Spleen (tissue), 11 donors: ENCODE measurements around the gene IZUMO4. TPM values are rescaled to one million over a fixed set of nuclear protein-coding genes. Genes with fewer than 3 reads are reported as not detected.

Experiments
- DNase-seq: peaks from one replicate; pipeline ENCODE4 v3.0.0-alpha.2; 2020
- H3K27ac ChIP-seq, 8 donors: fragments of 200-600 bp; sonication (generic) in 7 of 8; 1 replicate in 4 of 8; 2 replicates in 4 of 8; pipeline versions ENCODE4 v1.5.0 to v1.8.0; 2016 to 2021; ENCODE audit warnings: inconsistent platforms in 4 of 8, mild to moderate bottlenecking in 4 of 8, moderate library complexity in 1 of 8
- H3K27me3 ChIP-seq, 7 donors: fragments of 200-600 bp; sonication (generic) in 6 of 7; replicated peaks in 1 of 7; 1 replicate in 4 of 7; 2 replicates in 3 of 7; pipeline versions ENCODE4 v1.5.0 to v1.8.0; 2016 to 2021; ENCODE audit warnings: inconsistent platforms in 3 of 7, mild to moderate bottlenecking in 1 of 7
- H3K36me3 ChIP-seq, 6 donors: fragments of 200-600 bp; sonication (generic) in 5 of 6; 1 replicate in 4 of 6; 2 replicates in 2 of 6; pipeline versions ENCODE4 v1.5.0 to v1.8.0; 2016 to 2021; ENCODE audit warnings: inconsistent platforms in 2 of 6
- H3K4me1 ChIP-seq, 6 donors: fragments of 200-600 bp; sonication (generic) in 5 of 6; 1 replicate in 3 of 6; 2 replicates in 3 of 6; pipeline versions ENCODE4 v1.5.0 to v1.8.0; 2016 to 2021; ENCODE audit warnings: inconsistent platforms in 3 of 6
- H3K4me3 ChIP-seq, 8 donors: fragments of 200-600 bp; sonication (generic) in 7 of 8; 1 replicate in 4 of 8; 2 replicates in 4 of 8; pipeline versions ENCODE4 v1.5.0 to v1.8.0; 2016 to 2021; ENCODE audit warnings: inconsistent platforms in 4 of 8, mild to moderate bottlenecking in 4 of 8, moderate library complexity in 2 of 8
- H3K9me3 ChIP-seq, 8 donors: fragments of 200-600 bp; sonication (generic) in 7 of 8; 1 replicate in 4 of 8; 2 replicates in 4 of 8; pipeline versions ENCODE4 v1.5.0 to v1.8.0; 2016 to 2021; ENCODE audit warnings: inconsistent platforms in 4 of 8
- POLR2A ChIP-seq, 3 donors: fragments of 450-650 bp; IDR thresholded peaks; one replicate each; pipeline ENCODE4 v1.5.1; 2017; ENCODE audit warnings: antibody characterized with exemption in 3 of 3, mild to moderate bottlenecking in 1 of 3
- POLR2AphosphoS5 ChIP-seq, 3 donors: sonication (generic); formaldehyde crosslinking; IDR thresholded peaks; one replicate each; pipeline ENCODE4 v1.5.1; 2017; ENCODE audit warnings: antibody characterized with exemption in 3 of 3
- WGBS, 5 donors: extraction: QIAGEN DNeasy Blood & Tissue Kit in 3 of 5; methylation state at CpG; one replicate each; pipeline versions ENCODE4 v1.1.5 to v1.1.7; 2013 to 2018; 5-methylcytosine and 5-hydroxymethylcytosine counted together
- intact Hi-C: fragments of 100-400 bp; cut with DNase I; formaldehyde crosslinking; loops from one replicate; pipeline ENCODE4 v1.15.0; 2023; ENCODE audit warnings: low total_unique reads
- polyA plus RNA-seq, 3 donors: library from polyadenylated mRNA; stranded (reverse); fragments of 200-250 nt; gene quantifications; one replicate each; pipeline ENCODE4 v1.2.1, GENCODE V29; 2013
- total RNA-seq, 7 donors: library from RNA; depleted of rRNA in 3 of 7; stranded (reverse); fragments of >200 nt in 3 of 7; fragmentation: NEBNext Ultra II Directional in 4 of 7; extraction: Animal tissue kit (Norgen Biotek cat#: 25700) in 4 of 7; gene quantifications; one replicate each; pipeline versions ENCODE4 v1.1.0 to v1.2.1, GENCODE V29; 2016 to 2021
- TF ChIP-seq, protein P1 (sequence below), 11 experiments: fragments of 200-600 bp in 7 of 11; fragments of 450-650 bp in 4 of 11; sonication (generic) in 4 of 11; IDR thresholded peaks in 8 of 11; conservative IDR thresholded peaks in 3 of 11; 1 replicate in 7 of 11; 2 replicates in 4 of 11; pipeline versions ENCODE4 v1.4.0 to v1.8.0; 2016 to 2021; ENCODE audit warnings: antibody characterized with exemption in 11 of 11, inconsistent platforms in 4 of 11, mild to moderate bottlenecking in 1 of 11
- donor health status: healthy with polysubstance abuse.
- donor health status: DM: no; HTN: no; CAD: no; lungs with moderate emphysema.
- donor health status: DM: no; HTN: no; CAD: no.
- donor health status: Bipolar disorder and iron deficiency.
- donor health status: healthy.
- donor health status: DM: no; HTN: no; CAD: no.
- donor health status: DM: yes; HTN: yes; CAD: no.

Gene IZUMO4
- total and polyA plus RNA-seq, 10 donors = 1.9 to 25.9 (median 5.7) TPM

DNA sequence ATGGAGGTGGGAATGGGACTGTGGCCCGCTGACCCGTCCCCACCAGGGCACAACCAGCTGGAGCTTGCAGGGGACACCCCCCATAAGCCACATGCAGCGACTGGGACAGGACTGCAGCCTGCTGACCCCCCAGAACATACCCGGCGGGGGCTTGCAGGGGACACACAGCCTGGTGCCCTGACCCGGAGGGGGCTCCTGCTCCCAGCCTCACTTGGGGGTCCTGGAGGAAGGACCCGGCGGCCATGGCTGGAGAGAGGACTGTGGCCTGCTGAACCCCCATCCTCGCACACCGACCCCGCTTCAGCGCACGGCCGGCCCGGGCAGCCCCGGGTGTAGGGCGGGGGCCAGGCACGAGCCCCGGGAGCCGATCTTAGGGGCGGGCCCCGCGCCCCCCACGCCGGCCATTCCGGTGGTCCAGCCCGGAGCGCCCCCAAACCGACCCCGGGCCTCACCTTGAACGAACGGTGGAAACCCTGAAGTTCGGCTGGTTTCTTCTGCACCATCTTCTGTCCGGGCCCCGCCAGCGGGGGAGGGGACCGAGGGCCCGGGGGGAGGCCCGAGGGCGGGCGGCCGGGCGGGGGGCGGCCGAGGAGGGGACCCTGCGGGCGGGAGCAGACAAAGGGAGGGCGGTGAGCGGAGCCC is 46.2 kb upstream of the IZUMO4 start:
- peaks cover 0 to 42% (median 24%) of the 10 kb centered on the region in 6 donors for H3K36me3 ChIP-seq
- DNase-seq = no peak
- WGBS, 5 donors = 0 to 3% (median 1%) methylated on average over 13 to 49 of the region's 49 CpGs
- peak overlapping the region; percentile 77 to 99 (median 94) for H3K4me3 ChIP-seq
- H3K4me1 ChIP-seq = peaks cover 73 to 90% (median 86%) of the 10 kb centered on the region in 6 donors
- intact Hi-C loops = no loop called here
- no peaks in the 10 kb centered on the region for H3K27me3 ChIP-seq
- H3K9me3 ChIP-seq = no peaks in the 10 kb centered on the region
- TF ChIP-seq POLR2A (IDR thresholded peaks at IDR 0.05) (no peak), POLR2AphosphoS5 (IDR thresholded peaks at IDR 0.05) (no peak)
- TF ChIP-seq, protein P1, sequence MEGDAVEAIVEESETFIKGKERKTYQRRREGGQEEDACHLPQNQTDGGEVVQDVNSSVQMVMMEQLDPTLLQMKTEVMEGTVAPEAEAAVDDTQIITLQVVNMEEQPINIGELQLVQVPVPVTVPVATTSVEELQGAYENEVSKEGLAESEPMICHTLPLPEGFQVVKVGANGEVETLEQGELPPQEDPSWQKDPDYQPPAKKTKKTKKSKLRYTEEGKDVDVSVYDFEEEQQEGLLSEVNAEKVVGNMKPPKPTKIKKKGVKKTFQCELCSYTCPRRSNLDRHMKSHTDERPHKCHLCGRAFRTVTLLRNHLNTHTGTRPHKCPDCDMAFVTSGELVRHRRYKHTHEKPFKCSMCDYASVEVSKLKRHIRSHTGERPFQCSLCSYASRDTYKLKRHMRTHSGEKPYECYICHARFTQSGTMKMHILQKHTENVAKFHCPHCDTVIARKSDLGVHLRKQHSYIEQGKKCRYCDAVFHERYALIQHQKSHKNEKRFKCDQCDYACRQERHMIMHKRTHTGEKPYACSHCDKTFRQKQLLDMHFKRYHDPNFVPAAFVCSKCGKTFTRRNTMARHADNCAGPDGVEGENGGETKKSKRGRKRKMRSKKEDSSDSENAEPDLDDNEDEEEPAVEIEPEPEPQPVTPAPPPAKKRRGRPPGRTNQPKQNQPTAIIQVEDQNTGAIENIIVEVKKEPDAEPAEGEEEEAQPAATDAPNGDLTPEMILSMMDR (IDR thresholded peaks at IDR 0.05 in 8 of 11, conservative IDR thresholded peaks at IDR 0.05 in 3 of 11) = no peak
- peak overlapping the region; percentile 55 to 100 (median 98) for H3K27ac ChIP-seq

DNA sequence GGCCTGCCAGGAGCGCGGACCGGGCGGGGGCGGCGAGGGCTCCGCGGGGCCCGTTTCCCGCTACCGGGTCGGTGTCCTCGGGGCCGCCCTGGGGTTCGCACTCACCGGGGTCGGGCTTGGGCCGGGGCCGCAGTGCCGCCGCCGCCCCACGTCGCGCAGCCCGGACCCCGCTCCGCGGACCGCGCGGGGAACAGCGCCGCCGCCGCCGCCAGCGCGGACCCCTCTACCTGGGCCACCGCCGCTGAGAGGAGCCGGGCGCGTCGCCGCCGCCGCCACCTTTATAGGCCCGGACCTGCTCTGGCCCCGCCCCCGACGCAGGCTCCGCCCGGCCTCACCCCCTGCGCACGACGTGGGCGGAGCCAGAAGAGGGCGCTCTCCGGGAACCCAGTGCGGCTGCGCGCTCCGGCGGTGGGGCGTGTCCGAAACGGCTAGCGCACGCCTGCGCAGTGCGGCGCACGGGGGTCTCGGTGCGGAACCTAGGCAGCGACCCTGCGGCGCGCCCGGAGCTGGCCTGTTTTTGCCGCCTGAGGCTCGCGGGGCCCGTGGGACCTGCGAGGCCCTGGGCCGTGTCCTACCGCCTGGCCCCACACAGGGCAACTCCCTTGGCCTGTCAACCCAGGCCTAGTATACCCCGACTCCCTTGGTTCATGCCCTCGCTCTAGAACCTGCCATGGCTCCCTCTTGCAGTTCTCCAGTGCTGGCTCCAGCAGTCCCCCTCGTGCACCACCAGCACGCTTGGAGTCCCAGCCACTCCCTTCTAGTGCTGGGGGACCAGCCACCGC is 45.5 kb upstream of the IZUMO4 start, which contains the start of gene MKNK2:
Gene MKNK2 (minus strand): TSS at position 254 of the 782 bp plus-strand sequence. CDS start 393 bp downstream, outside the sequence.
- intact Hi-C loops = no loop called here
- Histone ChIP-seq H3K9me3 (no peaks in the 10 kb centered on the region), H3K4me3 (peak within 1 kb of the TSS; percentile 77 to 99 (median 94)), H3K27me3 (no peaks in the 10 kb centered on the region), H3K27ac (peak within 1 kb of the TSS; percentile 93 to 100 (median 98)), H3K36me3 (peaks cover 0 to 35% (median 17%) of the 10 kb centered on the region in 6 donors), H3K4me1 (peaks cover 72 to 90% (median 86%) of the 10 kb centered on the region in 6 donors)
- TF ChIP-seq POLR2A (IDR thresholded peaks at IDR 0.05) = peak in 2 of 3 donors; percentile 95 to 100
- TF ChIP-seq POLR2AphosphoS5 (IDR thresholded peaks at IDR 0.05) = peak; percentile 99 to 100 (median 100)
- TF ChIP-seq, protein P1 (IDR thresholded peaks at IDR 0.05 in 8 of 11, conservative IDR thresholded peaks at IDR 0.05 in 3 of 11) = peak; percentile 51 to 91 (median 73)
- DNase-seq = peak; percentile 99
- WGBS, 5 donors = 2 to 8% (median 3%) methylated on average over 22 to 93 of the region's 93 CpGs

DNA sequence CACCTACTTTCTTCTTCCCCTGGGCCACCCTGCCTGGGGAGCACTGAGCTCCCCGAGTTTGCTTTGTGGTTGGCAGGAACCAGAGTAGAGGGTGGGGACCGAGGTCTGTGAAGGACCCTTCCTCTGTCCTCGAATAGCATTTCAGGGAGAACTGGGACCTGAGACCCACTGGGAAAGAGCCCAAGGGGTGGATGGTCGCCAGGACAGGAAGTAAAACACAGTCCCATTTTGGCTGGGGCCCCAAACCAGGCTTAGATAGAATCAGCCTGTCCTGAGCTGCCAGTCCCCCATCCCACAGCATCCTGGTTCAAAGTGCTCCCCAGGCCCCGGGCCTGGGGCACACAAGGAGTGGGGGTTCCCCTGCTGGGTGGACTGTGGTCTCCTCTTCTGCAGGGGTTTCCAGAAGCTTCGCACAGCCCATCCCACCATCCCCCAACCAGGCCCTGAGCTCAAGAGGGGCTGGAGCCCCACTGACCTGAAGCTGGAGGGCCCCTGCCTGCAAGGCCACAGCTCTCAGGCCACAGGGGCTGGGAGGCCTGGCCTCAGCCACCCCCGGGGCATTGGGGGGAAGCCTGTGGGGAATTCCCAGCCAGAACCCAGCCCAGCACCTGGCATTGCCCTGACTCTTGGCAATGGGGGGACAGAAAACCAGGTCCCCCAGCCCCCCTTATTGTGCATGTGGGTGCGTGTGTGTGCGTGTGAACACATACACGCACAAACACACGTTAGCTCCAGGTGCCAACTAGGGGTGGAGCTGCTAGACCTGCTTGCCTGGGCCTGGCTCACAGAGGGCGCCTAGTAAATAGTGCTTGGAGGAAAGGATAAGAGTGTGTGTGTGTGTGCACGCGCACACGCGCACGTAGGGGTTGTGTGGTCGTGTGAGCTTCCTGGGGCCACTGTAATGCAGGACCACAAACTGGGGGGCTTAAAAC is 44.7 kb upstream of the IZUMO4 start:
- Histone ChIP-seq H3K9me3 (no peaks in the 10 kb centered on the region), H3K36me3 (peaks cover 0 to 26% (median 8%) of the 10 kb centered on the region in 6 donors), H3K27me3 (no peaks in the 10 kb centered on the region), H3K4me3 (peak overlapping the region in 5 of 8 donors; percentile 77 to 99 (median 96)), H3K4me1 (peaks cover 69 to 90% (median 84%) of the 10 kb centered on the region in 6 donors), H3K27ac (peak overlapping the region; percentile 93 to 100 (median 98))
- 28 to 38% (median 32%) methylated on average over 16 to 18 of the region's 18 CpGs for WGBS, 5 donors
- DNase-seq = peak; percentile 85
- TF ChIP-seq, protein P1 (IDR thresholded peaks at IDR 0.05 in 8 of 11, conservative IDR thresholded peaks at IDR 0.05 in 3 of 11) = no peak
- TF ChIP-seq POLR2AphosphoS5 (IDR thresholded peaks at IDR 0.05) (no peak), POLR2A (IDR thresholded peaks at IDR 0.05) (no peak)
- intact Hi-C loops = no loop called here
